GM12875 (cell line): ENCODE measurements around the gene FMN1.

Experiments used
- H3K4me3 ChIP-seq: one replicate; pipeline ENCODE4 v1.5.1; 2011; ENCODE audit warnings: low read depth, low read length, control low read depth
- TF ChIP-seq, protein P1 (sequence below): IDR thresholded peaks from 2 replicates; pipeline ENCODE4 v1.5.1; 2011; ENCODE audit warnings: low read depth, mild to moderate bottlenecking, control low read depth, inconsistent platforms, low read length, moderate library complexity, borderline replicate concordance; ENCODE audit not compliant: insufficient read depth

Gene FMN1

DNA sequence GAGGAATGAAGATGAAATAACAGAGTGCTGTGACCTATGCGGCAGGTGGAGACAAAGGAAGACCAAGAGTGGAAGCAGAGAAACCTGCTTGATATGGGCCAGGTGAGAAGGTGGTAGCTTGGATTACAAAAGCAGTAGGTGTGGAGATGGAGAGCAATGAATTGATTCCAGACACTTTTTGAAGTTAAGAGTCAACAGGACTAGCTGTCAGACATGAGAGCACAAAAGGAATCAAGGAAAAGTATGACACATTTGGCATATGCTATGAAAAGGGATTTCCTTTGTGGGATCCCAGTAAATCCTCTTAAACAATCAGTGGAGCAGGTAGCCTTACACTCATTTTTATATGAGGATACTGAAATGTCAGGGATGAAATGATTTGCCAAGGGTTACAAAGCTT lies 316.2 kb downstream of the FMN1 start:
- H3K4me3 ChIP-seq: no peak overlapping the region
- TF ChIP-seq, protein P1, sequence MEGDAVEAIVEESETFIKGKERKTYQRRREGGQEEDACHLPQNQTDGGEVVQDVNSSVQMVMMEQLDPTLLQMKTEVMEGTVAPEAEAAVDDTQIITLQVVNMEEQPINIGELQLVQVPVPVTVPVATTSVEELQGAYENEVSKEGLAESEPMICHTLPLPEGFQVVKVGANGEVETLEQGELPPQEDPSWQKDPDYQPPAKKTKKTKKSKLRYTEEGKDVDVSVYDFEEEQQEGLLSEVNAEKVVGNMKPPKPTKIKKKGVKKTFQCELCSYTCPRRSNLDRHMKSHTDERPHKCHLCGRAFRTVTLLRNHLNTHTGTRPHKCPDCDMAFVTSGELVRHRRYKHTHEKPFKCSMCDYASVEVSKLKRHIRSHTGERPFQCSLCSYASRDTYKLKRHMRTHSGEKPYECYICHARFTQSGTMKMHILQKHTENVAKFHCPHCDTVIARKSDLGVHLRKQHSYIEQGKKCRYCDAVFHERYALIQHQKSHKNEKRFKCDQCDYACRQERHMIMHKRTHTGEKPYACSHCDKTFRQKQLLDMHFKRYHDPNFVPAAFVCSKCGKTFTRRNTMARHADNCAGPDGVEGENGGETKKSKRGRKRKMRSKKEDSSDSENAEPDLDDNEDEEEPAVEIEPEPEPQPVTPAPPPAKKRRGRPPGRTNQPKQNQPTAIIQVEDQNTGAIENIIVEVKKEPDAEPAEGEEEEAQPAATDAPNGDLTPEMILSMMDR: no peak

DNA sequence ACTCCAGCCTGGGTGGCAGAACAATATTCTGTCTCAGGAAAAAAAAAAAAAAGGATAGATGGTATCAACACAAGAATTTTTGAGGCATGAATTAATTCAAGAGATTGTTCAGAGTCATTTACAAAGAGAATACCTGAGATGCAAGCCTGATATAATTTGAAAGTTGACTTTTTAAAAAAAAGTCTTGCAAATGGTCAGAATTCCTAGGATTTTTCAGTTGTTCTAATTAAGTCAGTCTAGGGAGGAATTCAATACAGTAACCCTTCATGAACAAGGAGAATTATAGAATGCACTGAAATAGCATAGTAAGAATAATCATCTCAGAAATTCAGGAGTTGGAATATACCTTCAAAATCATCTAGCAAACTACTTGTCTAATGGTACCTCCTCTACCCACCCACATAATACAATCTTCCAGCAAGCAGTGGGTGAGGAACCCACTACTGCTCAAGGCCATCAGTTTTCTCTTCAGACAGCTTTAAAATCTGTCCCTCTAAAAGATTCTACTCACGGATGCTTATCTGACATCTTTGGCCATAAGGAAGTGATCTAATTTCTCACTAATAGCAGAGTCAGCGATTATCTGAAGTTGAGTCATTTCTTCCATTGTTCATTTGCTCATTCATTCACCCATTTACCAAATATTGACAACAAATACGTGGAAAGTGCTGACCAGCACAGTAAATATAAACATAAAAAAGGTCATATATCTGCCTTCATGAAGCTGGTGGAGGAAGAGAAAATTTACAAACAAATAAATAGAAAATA lies 317.1 kb downstream of the FMN1 start:
- no peak overlapping the region for H3K4me3 ChIP-seq
- TF ChIP-seq, protein P1: no peak

DNA sequence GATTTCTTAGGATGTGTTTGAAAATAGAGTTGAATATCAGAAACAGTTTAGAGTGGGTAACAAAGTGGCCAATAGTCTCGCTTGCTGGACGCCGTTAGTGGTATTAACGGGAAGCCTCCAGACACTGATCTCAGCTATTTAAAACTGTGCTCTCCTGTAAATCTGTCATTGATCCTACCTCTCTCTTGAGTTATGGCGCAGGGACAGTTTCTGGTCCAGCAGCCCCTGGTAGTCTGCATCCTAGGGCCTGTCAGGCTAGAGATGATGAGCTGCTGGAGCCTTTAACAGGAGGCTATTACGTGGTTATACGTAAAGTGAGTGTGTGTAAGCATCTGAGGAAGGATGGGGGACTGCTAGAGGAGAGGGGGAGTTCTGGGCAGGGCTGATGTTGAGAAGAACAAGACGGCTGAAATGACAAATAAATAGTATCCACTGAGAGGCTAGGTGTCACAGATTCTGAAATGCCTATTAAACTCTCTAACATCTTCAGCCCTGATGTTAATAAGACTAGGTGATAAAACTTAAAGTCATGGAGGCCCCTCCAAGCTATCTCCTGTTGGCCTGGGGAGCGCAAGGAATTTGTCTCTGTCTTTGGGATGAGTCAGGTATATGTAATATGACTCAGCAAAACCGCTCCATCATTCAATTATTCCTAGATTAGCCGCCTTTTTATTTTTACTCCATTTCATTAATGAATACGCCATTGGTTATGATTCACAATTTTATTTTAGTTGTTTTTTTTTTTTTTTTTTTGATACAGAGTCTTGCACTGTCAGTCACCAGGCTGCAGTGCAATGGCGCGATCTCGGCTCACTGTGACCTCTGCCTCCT lies 321.0 kb downstream of the FMN1 start:
- TF ChIP-seq, protein P1: no peak

DNA sequence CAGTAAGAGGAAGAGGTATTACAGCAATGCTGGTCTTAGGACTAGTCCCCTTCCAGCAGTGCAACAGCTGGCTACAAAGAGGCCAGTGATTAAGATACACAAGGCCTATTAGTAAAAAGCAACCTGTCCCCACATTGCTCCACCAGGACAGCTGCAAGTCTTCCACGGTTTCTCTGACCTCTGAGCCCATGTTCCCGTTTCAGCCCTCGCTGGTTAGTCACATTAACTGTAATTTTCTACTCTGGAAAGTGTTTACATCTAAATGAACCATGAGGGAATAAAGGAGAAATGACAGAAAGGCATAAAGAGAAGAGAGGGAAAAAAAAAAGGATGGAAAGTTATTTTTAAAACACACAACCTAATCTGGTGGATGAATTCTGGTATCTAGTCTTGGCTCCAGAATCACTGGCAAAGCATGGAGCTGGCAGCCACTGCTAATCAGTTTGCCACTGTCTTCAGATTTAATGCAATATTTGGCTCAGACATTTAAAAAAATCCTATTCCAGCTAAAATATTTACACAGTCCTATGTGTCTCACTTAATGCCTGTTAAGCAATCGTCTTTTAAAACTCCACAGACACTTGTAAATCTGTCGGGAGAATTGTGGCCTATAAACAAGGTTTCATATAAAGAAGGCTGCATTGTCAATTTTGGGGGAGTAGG lies 321.8 kb downstream of the FMN1 start:
- TF ChIP-seq, protein P1: no peak
- no peak overlapping the region for H3K4me3 ChIP-seq

More for the DNA sequence above, 321.0 kb downstream of the FMN1 start:
- H3K4me3 ChIP-seq: no peak overlapping the region

DNA sequence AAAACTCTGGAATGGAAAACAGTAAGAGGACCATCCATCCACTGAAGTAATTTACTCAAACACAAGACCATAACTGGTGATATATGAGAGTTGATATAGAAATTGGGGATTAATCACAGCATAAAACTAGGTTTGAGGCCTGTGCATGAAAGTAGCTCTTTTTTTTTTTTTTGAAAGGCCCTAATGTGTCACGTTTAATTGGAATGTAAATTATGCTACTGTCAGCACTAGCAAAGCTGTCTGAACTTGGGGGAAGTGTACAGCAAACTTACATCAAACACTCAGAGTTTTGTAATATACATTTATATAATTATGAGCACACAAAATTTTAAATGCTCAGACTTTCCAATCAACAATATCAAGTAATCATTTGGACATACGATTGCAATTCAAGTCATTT lies 322.6 kb downstream of the FMN1 start:
- no peak overlapping the region for H3K4me3 ChIP-seq
- TF ChIP-seq, protein P1: no peak

DNA sequence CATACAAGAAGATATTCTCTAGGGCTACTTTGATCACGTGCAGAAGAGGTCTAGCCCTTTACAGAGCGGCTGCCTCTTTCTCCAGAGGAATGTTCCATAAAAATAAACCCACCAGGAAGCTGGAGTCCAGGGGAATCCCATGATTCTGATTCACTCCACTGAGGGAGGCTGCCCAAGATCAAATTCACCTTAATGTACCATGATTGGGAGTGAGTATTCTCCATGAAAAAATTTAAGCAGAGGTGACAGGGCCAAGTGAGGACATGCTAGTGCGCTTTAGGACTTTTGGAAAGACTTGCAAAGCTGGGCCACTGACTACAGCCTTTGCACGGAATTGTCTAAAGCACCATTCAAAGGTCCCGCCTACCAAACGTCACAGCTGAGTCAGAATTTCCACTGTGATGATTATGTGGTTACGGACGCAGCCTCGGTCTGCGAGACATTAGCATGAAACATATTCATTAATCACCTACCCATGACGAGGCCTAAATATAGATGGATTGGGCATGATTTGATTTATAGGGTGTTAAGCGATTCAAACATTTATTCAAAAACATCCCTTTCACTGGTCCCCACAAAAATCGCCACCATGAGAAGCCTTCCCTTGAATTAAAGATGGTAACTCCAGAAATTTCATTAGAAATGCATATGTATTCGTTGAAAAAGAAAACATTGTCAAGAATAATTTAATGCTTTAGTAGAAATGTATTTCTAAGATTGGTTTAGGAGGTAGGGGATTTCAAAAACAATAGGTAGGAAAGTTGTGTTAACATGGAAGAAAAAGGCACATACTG lies 324.1 kb downstream of the FMN1 start:
- TF ChIP-seq, protein P1: no peak
- no peak overlapping the region for H3K4me3 ChIP-seq
